AG04450 (cell line): Measurements from ENCODE around the gene ZFHX3. TPM values are rescaled to one million over a fixed set of nuclear protein-coding genes. Genes with fewer than 3 reads are reported as not detected.

Experiments
- CTCF ChIA-PET: fragments of 300-600, 350-600 bp; formaldehyde crosslinking; extraction: SDS; loops from one replicate; lab custom pipeline; 2022; ENCODE audit warnings: antibody characterized with exemption, inconsistent platforms; lab: Charles Lee
- POLR2A ChIA-PET: fragments of 350-600 bp; formaldehyde crosslinking; extraction: SDS; loops from one replicate; lab custom pipeline; 2021; ENCODE audit warnings: antibody characterized with exemption, inconsistent platforms; lab: Yijun Ruan, JAX
- DNase-seq: peaks from one replicate; pipeline ENCODE4 v3.0.0-alpha.2; 2011; ENCODE audit warnings: low read depth, low spot score
- H3K27ac ChIP-seq: one replicate; pipeline ENCODE4 v1.5.1; 2012; ENCODE audit warnings: low read depth, low read length, control low read depth
- H3K27me3 ChIP-seq: one replicate; pipeline ENCODE4 v1.6.0; 2012; ENCODE audit warnings: low read length; ENCODE audit not compliant: control insufficient read depth, insufficient read depth
- H3K4me3 ChIP-seq: 2 replicates; pipeline ENCODE4 v1.5.1; 2011; ENCODE audit warnings: mild to moderate bottlenecking, low read depth, low read length, control low read depth
- H3K9me3 ChIP-seq: 2 replicates; pipeline ENCODE4 v1.5.1; 2012; ENCODE audit warnings: low read length; ENCODE audit not compliant: control insufficient read depth, insufficient read depth
- CTCF ChIP-seq: IDR thresholded peaks from 2 replicates; pipeline ENCODE4 v1.5.1; 2011; ENCODE audit warnings: low read depth, low read length, control low read depth, inconsistent platforms
- polyA plus RNA-seq: library from polyadenylated mRNA; depleted of rRNA; stranded (reverse); fragments of >200 nt; gene quantifications from 2 replicates; pipeline ENCODE4 v1.2.3, GENCODE V29; 2011

The ZFHX3 gene
- polyA plus RNA-seq, 1 experiment, result 3.3 TPM

GRCh38 chr16:72947379-72948237 is 100.3 kb downstream of the ZFHX3 start:
- TF ChIP-seq CTCF, result no peak
- H3K27ac ChIP-seq, result no peak overlapping the region
- no peak for DNase-seq
- ChIA-PET POLR2A (no interaction called here), CTCF (no interaction called here)
- no peak overlapping the region for H3K4me3 ChIP-seq
- H3K27me3 ChIP-seq, result no peaks in the 10 kb centered on the region
- H3K9me3 ChIP-seq, result peaks cover 7% of the 10 kb centered on the region; the same call in 1 of the 2 replicates

- CTCF ChIA-PET, result interaction anchor here (0.6 kb wide), 1 partner anchor 15 kb away, joined by 7 read pairs; no protein-coding TSS in a partner anchor
- no peak overlapping the region for H3K27ac ChIP-seq
- H3K27me3 ChIP-seq, result no peaks in the 10 kb centered on the region
- no peak for TF ChIP-seq CTCF
- no peak for DNase-seq
- no peak overlapping the region for H3K4me3 ChIP-seq
- POLR2A ChIA-PET, result no interaction called here
- peaks cover 7% of the 10 kb centered on the region; the same call in 1 of the 2 replicates for H3K9me3 ChIP-seq
Observed at GRCh38 chr16:72946474-72947194, 101.3 kb downstream of the ZFHX3 start.

- peaks cover 7% of the 10 kb centered on the region; the same call in 1 of the 2 replicates for H3K9me3 ChIP-seq
- ChIA-PET CTCF (no interaction called here), POLR2A (no interaction called here)
- H3K4me3 ChIP-seq, result no peak overlapping the region
- H3K27ac ChIP-seq, result no peak overlapping the region
- no peak for TF ChIP-seq CTCF
- H3K27me3 ChIP-seq, result no peaks in the 10 kb centered on the region
- no peak for DNase-seq
Observed at GRCh38 chr16:72946063-72946462, 101.9 kb downstream of the ZFHX3 start.

DNA sequence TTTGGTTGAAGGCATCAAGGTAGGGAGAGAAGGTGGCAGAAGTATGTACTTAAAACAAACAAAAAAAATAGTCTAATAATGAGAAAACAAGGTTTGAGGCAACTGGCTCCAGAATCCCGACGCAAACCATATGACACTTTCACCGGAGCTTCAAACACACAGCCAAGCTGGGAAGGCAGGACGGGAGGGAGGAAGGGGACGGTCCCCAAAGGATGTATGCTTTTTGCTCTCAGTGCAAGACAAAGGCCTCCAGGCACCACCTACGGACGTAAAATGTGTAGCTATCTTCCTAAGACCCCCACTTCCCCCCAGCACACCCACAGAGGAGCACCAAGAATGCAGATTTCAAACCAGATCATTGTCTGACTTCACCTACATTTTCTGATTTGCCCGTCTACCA is 102.3 kb downstream of the ZFHX3 start:
- Histone ChIP-seq H3K27me3 (no peaks in the 10 kb centered on the region), H3K9me3 (peaks cover 5% of the 10 kb centered on the region; the same call in 1 of the 2 replicates), H3K27ac (no peak overlapping the region), H3K4me3 (no peak overlapping the region)
- no peak for TF ChIP-seq CTCF
- POLR2A ChIA-PET, result no interaction called here
- CTCF ChIA-PET, result interaction anchor here (1.0 kb wide), 1 partner anchor 112 kb away, joined by 4 read pairs; no protein-coding TSS in a partner anchor
- DNase-seq, result no peak
